ENCODE data around the gene HSPA12B. TPM values are rescaled to one million over a fixed set of nuclear protein-coding genes. Genes with fewer than 3 reads are reported as not detected.

HSPA12B gene
- total and polyA plus RNA-seq, 9 of the 15 experiments (the other 6 are each of a cell fraction or from before 2014, with no cell fraction given): 0.03 to 0.07 TPM; not detected in 7

- no peaks in the 10 kb centered on the region for H3K79me2 ChIP-seq (ENCODE audit: control insufficient read depth, insufficient read depth, low read length)
- intact Hi-C loops (cut with micrococcal nuclease): no loop called here
These were observed 36.3 kb upstream of the HSPA12B start for GRCh38 chr20:3696200-3696599.

More at GRCh38 chr20:3696200-3696599, 36.3 kb upstream of the HSPA12B start:
- H3K4me3 ChIP-seq: no peak overlapping the region
- in situ Hi-C loops (cut with MboI): no loop called here
- ChIA-PET POLR2A (interaction anchor here (0.9 to 1.1 kb wide), 2 partner anchors 9 to 437 kb away, joined by 3 read pairs; no protein-coding TSS in a partner anchor), CTCF (ENCODE audit: low intra/inter-chr PET ratio) (no interaction called here)
- H2AFZ ChIP-seq (ENCODE audit: low read depth, low read length): no peak overlapping the region
- ATAC-seq: no peak; the same call in 2 of the 3 replicates
- peak in 3 of 4 experiments; percentile 23 to 35 (median 33) for DNase-seq (ENCODE audit: extremely low read depth in 1 of 4, low spot score in 3 of 4)
- peaks cover 0 to 31% of the 10 kb centered on the region in 2 experiments; a peak in 2 of 5 replicates for H3K4me1 ChIP-seq (replicated peaks in 1 of 2; ENCODE audit: control insufficient read depth in 2 of 2, insufficient read depth in 2 of 2, low read length in 2 of 2)
- H3K27ac ChIP-seq (ENCODE audit: extremely low read depth, low read depth, low read length): no peak overlapping the region
- no peak for FAIRE-seq
- no peaks in the 10 kb centered on the region for H3K9me3 ChIP-seq (replicated peaks; ENCODE audit: control insufficient read depth, insufficient read depth, low read depth, low read length)
- H3K27me3 ChIP-seq (ENCODE audit: control insufficient read depth in 2 of 2, insufficient read depth in 2 of 2, low read length in 2 of 2): peaks cover 0 to 27% of the 10 kb centered on the region in 2 experiments; a peak in 3 of 5 replicates
- TF ChIP-seq CHCHD3 (CRISPR knock-in tag; IDR thresholded peaks at IDR 0.05): no peak
- TF ChIP-seq BRF2 (IDR thresholded peaks at IDR 0.05; ENCODE audit: borderline replicate concordance, insufficient read depth, insufficient read length): no peak
- TF ChIP-seq CBX3 (IDR thresholded peaks at IDR 0.05; ENCODE audit: borderline replicate concordance in 1 of 2, low read length in 2 of 2): peak in 1 of 2 experiments; percentile 28; a peak in 1 of 3 replicates
- 0 out of 2 replicates have a peak, but pooled peaks have one; percentile 27 for TF ChIP-seq TRIM28 (IDR thresholded peaks at IDR 0.05)
- TF ChIP-seq CTCF (IDR thresholded peaks at IDR 0.05 in 2 of 3, conservative IDR thresholded peaks at IDR 0.05 in 1 of 3; ENCODE audit: insufficient read depth in 2 of 3, low read depth in 1 of 3, low read length in 3 of 3): peak; percentile 41 to 56 (median 41); a peak in 5 of 6 replicates
- no TSS peak for BruUV-seq (replicated peaks)
- H3K36me3 ChIP-seq (ENCODE audit: control insufficient read depth, insufficient read depth, low read length): no peaks in the 10 kb centered on the region
- no peaks in the 10 kb centered on the region for H4K20me1 ChIP-seq (replicated peaks; ENCODE audit: control insufficient read depth, insufficient read depth, low read length)
- WGBS (ENCODE audit: insufficient coverage, low coverage, missing lambda C conversion rate): 43% methylated on average over 1 of the region's 1 CpG
- H3K9ac ChIP-seq (ENCODE audit: insufficient read depth in 1 of 2, low read depth in 2 of 2, low read length in 2 of 2): no peak overlapping the region
- no peaks in the 10 kb centered on the region for H3K9me1 ChIP-seq (ENCODE audit: control insufficient read depth, insufficient read depth, low read length)
- H3K4me2 ChIP-seq (ENCODE audit: insufficient read depth, low read length): no peak overlapping the region

Data from K562 (cell line).